HG03460 (cell line): Measurements from ENCODE around the gene STXBP3.

Experiments
- ATAC-seq: cut with Tn5 transposase; IDR thresholded peaks from one replicate; pipeline ENCODE4 v1.9.1; 2021; ENCODE audit not compliant: unreplicated experiment

STXBP3 gene

DNA sequence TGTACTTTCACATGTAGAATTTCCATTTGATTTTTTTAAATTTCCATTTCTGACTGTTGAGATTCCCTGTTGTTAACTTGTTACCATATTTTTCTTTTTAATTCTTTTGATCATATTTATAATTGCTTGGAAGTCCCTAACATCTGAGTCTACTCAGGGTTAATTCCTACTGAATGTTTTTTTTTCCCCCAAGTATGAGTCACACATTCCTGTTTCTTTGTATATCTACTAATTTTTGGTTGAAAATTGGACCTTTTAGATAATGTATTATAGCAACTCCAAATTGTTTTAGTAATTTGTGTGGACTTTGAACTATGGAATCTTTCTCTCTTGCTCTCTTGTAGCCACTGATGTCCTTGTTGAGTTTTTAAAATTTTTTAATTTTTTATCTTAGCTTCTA lies 54.6 kb downstream of the STXBP3 start:
- no peak for ATAC-seq

DNA sequence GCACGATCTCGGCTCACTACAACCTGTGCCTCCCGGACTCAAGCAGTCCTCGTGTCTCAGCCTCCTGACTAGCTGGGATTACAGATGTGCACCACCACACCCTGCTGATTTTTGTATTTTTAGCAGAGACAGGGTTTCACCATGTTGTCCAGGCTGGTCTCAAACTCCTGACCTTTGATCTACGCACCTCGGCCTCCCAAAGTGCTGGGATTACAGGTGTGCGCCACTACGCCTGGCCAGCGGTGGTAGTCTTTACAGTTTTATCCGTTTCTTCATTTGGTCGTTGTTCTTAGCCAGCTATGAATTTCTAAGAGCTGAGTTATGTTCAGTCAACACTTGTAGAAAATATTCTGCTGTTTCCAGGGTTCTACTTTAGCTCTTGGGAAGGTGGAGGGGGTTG lies 57.1 kb downstream of the STXBP3 start:
- ATAC-seq: no peak

DNA sequence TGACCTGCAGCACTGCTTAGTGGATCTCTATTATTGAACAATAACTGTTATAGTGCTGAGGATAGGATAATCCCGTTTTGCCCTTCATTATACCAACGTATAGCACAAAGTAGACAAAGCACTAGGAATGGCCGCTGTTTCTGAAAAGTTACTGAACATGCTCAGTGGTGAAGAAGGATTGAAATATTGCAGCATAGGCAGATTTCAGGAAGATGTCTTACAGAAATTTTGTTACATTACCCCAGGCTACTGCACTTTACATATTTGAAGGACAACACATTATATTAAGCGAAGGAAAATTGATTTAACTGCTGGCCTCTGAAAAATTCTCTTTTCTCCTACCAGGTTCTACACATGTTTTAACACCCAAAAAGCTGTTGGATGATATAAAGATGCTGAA lies 62.0 kb downstream of the STXBP3 start:
- ATAC-seq: no peak

DNA sequence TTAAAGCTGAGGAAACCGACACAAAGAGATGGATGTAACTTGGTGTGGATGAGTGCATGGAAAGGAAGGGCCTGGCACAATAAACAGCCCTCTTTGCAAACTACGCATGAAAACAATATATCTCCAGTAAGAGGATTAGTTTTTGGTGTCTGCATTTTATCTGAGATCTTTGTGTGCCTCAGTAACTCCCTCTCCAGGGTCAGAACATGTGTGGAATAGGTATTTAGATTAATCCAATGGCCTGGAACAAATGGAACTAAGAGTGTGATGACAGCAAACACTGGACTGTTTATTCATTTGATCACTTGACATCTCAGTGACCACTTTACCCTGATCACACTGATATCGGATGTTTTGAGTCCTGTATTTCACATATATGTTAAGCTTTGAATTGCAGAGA lies 65.1 kb downstream of the STXBP3 start:
- no peak for ATAC-seq

DNA sequence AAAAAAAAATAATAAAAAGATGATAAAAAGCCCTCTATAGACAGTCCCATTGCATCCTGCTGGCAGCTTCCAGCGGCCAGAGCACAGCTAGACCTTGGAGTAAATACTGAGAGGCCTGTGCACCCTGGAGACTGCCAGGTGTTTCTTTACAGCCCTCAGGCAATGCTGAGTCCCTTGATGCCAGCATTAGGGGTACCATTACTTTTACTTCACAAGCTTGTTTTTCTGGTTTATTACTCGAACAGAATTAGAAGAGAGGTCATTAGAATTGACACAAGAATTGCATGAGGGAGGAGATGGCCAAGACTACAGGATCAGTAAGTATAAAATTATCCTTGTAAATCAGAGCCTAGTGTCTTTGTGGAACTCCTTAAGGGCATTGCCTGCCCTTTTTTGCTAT lies 66.9 kb downstream of the STXBP3 start:
- ATAC-seq: no peak

DNA sequence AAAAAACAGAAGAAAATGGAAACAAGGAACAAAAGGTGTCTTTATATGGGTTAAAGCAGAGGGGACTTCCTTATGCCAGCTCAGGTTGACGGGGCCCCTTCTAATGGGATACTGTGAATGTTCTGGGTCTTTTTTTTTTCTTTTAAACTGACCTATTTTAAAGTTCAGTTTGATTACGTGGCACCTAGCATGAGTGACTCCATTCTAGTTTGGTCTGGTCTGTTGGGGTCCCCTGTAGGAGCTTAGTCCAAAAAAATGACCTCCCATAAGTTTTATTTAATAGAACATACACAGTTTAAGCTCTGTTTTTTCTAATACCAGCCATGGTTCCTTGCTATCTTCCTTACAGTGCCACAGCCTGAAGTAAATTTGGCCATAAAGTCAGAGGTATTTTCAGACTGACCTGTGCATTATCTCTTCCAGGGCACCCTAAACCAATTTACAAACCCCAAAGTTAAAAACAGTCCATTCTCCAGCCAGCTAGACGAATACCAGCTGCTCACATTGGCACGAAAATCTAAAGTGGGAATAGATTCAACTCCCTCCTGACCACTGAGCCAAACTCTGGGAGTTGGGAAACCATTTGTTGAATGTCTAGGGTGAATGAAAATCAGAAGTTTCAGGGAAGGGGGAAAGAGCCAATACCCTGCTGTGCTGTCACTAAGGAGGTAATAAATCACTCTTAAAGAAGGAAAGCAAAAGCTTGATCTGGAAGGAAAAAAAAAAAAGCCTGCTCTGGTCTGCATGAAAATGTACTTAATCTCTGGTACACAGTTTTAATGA lies 68.1 kb downstream of the STXBP3 start:
- ATAC-seq: no peak

DNA sequence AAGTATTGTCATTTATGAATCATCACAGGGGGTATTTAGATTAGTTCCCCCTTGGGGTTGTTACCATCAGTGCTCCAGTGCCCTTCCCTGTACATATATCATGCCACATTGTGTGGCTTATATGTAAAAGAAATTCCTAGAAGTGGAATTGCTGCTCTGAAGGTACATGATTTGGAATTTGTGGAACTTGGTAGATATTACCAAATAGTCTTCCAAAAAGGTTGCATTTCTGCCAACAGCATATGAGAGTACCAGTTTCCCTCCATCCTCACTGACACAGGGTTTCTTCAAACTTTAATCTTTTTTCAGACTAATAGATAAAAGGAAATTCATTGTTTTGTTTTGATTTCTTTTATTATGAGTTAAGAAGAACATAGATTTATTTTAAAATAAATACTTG lies 69.1 kb downstream of the STXBP3 start:
- ATAC-seq: no peak

DNA sequence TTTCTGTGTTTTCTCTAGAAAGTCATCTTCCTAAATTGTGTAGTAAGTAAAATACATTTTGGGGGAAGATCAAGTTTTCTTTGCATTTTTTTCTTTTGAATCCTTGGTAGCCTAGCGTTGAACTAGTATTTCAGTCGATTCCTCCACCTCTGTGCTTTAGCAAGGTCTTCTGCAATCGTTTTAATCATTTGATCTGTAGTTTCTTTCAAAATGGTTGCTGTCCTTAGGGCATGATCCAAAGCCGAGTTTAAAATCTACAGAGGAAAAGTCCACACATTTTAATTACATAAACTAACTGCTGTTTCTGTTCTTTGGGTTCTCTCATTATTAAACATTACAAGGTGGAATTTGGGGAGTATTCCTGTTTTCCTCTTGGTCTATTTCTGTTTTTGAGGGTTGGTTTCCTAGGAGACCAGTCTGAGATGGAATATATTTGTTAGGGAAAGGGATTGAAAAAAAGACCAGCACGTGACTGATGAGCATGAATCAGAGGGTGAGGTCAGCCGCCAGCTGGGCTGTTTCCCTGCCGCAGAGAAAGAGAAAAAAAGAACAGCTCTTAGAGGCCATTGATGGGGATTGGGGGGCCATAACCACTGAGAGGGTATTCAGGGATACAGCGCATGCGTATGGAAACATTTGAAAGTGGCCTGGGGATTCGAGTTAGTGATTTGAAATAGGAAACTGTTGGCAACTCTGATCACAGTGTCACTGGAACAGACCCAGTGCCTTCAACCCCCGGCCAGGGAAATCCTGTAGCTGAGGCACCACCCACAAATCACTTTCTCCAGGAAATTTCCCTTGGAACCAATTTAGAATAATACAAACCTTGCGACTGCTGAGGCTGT lies 69.8 kb downstream of the STXBP3 start:
- ATAC-seq: no peak

DNA sequence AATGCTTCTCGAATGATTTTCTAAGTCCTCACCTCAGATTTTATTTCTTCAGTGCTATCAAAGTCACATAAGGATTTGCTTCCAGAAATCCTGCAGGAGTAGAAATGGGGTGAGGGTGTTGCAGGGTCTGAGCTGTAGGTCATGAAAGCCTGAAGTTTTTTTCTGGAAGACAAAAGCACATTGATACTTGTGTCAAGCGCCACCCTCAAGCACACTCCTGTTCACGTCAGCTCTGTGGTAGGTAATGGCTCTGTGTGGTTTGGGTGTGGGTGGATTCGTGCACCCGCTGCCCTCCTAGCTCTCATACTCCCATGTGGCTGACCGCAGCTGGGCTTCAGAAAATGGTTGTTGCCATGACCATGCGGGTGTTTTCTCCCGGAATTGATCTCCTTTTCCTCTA lies 70.5 kb downstream of the STXBP3 start:
- no peak for ATAC-seq

DNA sequence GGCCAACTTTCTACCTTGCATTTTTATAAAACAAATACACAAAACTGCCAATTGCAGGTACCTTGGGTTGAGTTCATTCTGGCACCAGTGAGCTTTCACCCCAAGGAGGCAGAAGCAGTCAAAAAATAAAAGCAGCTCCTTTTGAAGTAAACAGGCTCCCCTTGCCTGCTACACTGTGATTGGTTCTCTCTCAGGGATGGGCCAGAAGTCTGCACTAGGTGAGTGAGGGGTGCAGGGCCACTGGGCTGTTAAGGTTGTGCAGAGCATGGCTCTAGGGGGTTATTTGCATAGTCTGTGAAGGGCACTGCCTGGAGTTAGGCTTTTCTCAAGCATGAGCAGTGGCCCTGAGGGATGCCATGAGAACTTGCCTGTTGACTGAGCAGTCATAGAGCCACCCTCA lies 71.3 kb downstream of the STXBP3 start:
- no peak for ATAC-seq

DNA sequence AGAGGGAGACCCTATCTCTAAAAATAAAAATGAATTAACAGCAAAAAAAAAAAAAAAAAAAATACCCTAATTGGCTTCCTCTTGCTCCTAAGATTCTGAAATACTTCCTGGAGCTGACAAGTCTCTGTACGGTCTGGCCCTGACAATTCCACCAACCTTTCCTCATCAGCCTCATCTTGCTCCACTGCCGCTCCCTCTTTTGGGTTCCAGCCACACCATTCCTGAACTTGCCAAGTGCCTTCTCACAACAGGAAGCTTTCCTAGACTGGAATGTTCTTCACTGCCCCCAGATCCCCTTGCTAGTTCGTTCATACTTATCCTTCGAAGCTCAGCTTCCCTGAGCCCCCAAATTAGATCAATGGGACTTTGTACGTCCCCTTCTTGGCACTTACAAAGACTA lies 73.4 kb downstream of the STXBP3 start:
- ATAC-seq: no peak

DNA sequence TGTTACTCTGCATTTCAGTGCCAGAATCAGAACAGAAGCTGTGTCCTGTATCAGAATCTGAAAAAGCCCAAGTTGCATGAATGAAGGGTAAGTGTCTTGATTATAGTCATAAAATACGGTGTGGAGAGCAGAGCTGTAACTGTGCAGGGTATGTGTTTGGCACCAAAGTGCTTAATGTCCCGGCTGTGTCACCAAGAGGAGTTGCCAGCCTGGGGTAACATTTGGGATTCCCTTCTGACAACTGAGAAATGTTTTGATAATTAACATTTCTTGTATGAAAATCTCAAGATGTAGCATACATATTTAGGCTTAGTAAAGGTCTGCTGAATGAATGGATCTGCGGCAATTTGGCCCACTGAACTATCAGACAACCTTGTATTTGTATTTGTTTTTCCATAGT lies 77.2 kb downstream of the STXBP3 start:
- no peak for ATAC-seq

DNA sequence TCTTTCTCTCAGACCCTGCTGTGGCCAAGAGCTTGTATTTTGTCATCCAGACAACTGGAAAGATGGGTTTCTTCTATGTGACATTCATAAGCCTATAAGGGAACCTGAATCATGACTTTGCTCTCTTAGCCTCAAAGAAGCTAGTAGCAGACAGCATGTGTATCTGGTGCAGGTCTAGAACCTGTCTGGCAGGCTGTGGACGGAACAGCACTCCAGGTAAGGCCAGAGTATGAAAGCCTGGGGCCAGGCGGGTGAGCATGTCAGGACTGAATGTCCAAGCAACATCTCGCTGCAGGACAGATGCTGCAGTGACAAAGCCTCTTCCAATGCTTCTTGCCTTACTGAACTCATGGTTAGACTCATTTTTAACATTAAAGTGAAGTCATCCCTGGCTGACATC lies 77.6 kb downstream of the STXBP3 start:
- no peak for ATAC-seq

DNA sequence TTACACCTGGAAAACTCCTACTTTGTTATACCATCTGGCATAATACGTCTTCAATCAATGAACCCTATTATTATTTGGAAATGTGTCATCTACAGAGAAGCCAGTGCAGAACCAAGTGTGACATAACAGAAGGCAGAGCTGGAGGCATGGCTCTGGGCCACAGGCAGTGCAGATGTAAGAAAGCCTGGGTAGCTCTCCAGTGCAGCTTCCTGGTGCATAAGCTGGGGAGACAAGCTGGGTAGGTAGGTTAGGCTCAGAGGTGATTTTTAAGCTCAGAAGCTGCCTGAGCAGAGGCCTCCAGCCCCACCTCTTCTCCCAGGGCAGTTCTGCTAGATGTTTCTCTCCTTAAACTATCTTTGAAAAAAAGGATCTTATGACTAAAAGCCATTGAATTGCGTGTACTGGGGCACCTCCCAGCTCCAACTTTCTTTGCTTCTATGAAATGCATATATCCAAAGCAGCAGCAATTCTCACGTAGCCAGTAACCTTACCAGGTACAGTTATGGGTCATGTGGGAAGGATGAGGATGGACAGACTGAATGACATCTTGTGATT lies 79.7 kb downstream of the STXBP3 start:
- no peak for ATAC-seq

DNA sequence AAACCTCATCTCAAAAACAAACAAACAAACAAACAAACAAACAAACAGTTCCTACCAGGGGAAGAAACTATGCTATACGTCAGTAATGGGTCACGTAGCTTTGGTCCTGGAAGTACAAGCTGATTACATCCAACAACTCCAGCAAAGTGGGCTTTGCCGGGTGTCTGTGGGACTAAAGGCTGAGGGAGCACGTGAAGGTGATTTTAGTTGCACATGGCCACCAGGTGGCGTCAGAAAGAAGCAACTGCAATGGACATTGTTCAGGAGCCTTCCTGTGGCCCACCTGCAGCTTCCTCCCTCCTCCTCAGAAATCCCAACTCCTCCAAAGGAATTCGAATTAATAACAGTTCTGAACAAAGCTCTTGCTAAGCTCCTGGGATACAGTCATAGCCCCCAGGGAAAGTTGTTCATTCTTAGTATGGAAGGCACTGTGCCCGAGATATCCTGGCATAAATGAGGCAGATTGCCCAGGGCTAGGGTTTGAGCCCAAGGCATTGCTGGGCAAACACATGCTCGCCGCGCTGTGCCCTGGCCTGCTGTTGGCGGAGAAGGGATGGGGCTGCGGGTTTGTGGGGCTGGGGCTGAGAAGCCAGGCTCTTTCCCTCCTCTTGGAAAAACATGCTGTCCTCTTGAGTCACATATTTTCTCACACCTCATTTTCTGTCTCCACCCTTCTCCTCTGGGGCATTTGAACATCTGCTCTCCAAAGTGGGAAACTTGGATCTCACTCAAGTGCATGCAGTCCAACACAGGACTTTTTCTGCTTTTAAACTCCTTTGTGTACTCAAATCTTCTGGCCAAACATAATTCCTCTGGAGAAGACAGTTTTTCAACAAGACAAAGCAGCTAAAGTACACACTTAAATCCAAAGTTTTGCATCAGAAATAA lies 81.8 kb downstream of the STXBP3 start:
- ATAC-seq: no peak

DNA sequence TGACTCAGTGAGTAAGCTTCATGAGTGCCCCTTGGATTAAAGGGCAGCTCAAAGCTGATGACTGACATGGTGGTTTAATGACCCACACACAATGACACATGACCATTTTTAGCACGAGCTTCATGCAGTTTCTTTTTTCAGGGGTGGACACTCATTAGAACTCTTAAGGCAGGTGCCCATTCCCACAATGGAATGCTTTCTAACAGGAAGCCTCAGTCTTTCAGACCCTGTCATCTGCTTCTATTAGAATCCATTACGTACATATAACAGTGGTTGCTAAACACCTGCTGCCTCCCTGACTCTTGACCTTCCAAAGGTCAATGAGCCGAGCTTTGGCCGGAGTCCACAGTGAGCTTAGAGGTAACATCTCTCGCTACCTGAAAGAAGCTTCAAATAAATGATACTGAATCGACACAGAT lies 83.0 kb downstream of the STXBP3 start:
- no peak for ATAC-seq

DNA sequence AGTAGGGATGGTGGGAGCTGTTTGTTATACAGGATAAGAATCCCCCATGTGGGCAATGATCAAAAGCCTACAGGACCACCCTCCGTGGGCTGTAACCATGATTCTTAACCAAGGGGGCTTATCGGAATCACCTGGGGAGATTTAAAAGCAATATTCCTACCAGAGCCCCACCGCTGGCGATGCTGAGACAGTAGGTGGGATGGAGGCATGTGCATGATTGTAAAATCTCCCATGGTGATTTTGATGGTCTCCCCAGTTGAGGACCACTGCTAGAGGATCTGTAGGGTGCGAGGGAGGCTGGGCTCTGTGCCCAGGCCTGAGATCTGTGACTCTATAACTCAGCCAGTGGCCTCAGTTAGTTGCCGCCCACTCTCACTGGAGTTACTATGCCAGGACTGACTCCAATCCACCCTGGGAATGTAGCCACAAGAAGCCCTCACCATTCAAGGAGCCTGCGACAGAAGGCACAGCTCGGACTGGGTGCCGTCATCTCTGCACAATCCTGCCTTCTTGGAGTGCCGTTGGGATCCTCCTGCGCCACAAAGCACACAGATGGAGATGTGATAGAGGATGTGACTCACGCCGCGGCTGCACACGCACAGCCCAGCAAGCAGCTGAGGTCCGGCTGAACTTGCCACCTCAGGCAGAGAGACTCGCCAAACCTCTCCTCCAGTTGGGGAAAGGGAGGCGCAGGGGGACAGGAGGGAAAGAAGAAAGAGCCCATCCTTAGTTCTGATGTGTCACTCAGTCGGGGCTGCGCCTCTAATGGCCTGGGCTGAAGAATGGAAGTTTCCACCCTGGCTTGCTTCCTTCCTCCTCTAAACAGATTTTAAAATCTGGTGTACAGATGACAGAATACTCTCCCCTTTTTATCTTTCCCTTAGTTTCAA lies 83.9 kb downstream of the STXBP3 start:
- no peak for ATAC-seq

DNA sequence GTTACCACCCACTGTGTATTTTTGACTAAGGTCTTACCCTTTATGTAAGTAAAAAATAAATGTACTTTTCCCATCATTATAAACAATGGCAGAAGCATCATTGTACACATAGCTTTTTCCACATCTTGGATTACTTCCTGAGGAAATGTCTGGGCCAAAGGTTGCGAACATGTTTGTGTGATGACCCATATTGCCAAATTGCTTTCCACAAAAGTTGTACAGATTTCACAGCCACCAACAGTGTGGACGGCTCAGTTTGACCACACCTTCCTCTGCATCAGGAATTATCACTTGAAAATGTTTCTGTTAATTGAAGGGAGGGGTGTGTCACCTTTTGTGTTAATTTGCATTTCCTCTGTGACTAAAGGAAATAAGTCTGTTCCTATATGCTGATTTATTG lies 84.8 kb downstream of the STXBP3 start:
- no peak for ATAC-seq

DNA sequence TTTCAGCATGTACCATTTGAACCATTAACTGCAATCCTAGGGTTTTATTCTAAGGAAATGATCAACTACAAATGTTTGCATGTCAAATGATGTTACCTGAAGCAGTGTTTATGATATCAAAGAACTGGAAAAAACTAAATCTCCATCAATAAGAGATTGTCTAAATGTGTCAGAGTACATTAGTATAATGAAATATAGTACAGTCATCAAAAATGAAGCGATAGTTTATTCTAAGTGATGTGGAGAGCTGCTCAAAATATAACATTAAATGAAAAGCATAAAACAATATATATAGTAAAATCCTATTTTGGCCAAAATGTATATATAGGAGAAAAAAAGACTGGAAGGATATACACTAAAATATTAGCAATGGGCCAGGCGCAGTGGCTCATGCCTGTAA lies 86.5 kb downstream of the STXBP3 start:
- no peak for ATAC-seq

DNA sequence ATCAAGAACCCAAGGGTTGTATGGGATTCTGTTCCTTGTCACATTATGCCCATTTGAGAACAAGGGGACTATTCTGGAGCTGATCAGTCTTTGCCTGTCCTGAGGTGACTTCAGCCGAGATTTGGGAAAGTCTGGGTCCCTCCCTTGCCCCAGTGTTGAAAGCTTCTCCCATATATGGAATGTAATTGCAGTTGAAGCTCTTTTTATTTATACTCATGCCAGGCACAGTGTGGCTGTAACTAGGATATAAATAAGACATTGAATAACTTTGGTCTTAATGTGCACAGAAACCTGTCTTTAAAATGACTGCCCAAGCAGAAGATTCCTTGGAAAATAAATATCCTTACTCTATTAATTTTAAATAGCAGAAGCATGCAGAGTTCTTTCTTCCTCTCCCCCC lies 95.2 kb downstream of the STXBP3 start:
- ATAC-seq: no peak
